Measurements from ENCODE around the gene ZNF467.

DNA sequence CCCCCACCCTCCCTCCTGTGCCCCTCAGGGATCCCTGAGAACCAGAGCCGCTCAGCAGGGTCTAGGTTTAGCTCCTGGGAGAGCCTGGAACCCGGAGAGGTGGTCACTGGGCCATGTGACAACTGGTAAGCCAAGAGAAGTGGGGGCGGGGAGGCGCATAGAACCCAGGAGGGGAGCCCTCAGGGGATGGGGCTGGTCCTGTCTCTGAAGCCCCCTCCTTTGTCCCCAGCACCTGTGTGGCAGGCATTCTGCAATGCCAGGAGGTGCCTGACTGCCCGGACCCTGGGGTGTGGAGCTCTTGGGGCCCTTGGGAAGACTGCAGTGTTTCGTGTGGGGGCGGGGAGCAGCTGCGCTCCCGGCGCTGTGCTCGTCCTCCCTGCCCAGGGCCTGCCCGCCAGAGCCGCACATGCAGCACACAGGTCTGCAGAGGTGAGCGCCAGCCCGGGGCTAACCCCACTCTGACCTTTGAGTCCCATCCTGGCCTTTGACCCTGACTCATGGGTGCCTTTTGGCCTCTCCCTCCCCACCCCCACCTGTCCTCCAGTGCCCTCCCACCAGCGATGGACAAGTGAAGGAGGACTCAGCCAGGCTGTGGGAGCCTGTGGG, 42.4 kb upstream of the ZNF467 start:
- TF ChIP-seq, protein P1, sequence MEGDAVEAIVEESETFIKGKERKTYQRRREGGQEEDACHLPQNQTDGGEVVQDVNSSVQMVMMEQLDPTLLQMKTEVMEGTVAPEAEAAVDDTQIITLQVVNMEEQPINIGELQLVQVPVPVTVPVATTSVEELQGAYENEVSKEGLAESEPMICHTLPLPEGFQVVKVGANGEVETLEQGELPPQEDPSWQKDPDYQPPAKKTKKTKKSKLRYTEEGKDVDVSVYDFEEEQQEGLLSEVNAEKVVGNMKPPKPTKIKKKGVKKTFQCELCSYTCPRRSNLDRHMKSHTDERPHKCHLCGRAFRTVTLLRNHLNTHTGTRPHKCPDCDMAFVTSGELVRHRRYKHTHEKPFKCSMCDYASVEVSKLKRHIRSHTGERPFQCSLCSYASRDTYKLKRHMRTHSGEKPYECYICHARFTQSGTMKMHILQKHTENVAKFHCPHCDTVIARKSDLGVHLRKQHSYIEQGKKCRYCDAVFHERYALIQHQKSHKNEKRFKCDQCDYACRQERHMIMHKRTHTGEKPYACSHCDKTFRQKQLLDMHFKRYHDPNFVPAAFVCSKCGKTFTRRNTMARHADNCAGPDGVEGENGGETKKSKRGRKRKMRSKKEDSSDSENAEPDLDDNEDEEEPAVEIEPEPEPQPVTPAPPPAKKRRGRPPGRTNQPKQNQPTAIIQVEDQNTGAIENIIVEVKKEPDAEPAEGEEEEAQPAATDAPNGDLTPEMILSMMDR (IDR thresholded peaks at IDR 0.05; ENCODE audit: insufficient read depth, low read length): no peak
- TF ChIP-seq POLR2AphosphoS5 (IDR thresholded peaks at IDR 0.05; ENCODE audit: low read depth): no peak
- no peak for TF ChIP-seq SPI1 (IDR thresholded peaks at IDR 0.05; ENCODE audit: borderline replicate concordance, low read depth)
- no peak for TF ChIP-seq GABPA (IDR thresholded peaks at IDR 0.05; ENCODE audit: low read depth)
- TF ChIP-seq, protein P2, sequence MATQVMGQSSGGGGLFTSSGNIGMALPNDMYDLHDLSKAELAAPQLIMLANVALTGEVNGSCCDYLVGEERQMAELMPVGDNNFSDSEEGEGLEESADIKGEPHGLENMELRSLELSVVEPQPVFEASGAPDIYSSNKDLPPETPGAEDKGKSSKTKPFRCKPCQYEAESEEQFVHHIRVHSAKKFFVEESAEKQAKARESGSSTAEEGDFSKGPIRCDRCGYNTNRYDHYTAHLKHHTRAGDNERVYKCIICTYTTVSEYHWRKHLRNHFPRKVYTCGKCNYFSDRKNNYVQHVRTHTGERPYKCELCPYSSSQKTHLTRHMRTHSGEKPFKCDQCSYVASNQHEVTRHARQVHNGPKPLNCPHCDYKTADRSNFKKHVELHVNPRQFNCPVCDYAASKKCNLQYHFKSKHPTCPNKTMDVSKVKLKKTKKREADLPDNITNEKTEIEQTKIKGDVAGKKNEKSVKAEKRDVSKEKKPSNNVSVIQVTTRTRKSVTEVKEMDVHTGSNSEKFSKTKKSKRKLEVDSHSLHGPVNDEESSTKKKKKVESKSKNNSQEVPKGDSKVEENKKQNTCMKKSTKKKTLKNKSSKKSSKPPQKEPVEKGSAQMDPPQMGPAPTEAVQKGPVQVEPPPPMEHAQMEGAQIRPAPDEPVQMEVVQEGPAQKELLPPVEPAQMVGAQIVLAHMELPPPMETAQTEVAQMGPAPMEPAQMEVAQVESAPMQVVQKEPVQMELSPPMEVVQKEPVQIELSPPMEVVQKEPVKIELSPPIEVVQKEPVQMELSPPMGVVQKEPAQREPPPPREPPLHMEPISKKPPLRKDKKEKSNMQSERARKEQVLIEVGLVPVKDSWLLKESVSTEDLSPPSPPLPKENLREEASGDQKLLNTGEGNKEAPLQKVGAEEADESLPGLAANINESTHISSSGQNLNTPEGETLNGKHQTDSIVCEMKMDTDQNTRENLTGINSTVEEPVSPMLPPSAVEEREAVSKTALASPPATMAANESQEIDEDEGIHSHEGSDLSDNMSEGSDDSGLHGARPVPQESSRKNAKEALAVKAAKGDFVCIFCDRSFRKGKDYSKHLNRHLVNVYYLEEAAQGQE (IDR thresholded peaks at IDR 0.05; ENCODE audit: insufficient replicate concordance, low read depth): no peak
